Measurements from ENCODE around the gene TMEM132C. TPM values are rescaled to one million over a fixed set of nuclear protein-coding genes. Genes with fewer than 3 reads are reported as not detected.
"Not testable (repeated sequence)": the region's sequence is repeated elsewhere in the genome, so short reads cannot be mapped to it uniquely, and the experiment has no call there.

The TMEM132C gene
- total RNA-seq, 1 experiment from 2014 or later, result not detected

GRCh38 chr12:128600886-128601285 is 333.9 kb downstream of the TMEM132C start:
- no peak for DNase-seq (ENCODE audit: low read depth, low spot score)
- in situ Hi-C loops (cut with HindIII; ENCODE audit: low pct_unique_long_range_greater_than_20kb, low sequenced_read_pairs), result no loop called here

- in situ Hi-C loops (cut with HindIII; ENCODE audit: low pct_unique_long_range_greater_than_20kb, low sequenced_read_pairs), result no loop called here
- DNase-seq (ENCODE audit: low read depth, low spot score), result no peak
These were observed 336.7 kb downstream of the TMEM132C start for GRCh38 chr12:128603573-128604115.

DNA sequence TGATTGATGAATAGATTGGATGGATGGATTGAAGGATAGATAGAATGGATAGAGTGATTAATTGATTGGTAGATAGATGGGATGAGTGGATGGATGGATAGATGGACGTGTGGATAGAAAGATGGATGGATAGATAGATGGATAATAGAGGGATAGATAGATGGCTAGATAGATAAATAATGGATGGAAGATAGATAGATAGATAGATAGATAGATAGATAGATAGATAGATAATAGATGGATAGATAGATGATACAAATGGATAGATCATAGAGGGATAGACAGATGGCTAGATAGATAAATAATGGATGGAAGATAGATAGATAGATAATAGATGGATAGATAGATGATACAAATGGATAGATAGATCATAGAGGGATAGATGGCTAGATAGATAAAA is 337.2 kb downstream of the TMEM132C start:
- in situ Hi-C loops (cut with HindIII; ENCODE audit: low pct_unique_long_range_greater_than_20kb, low sequenced_read_pairs); DNase-seq (ENCODE audit: low read depth, low spot score): not testable (repeated sequence)

GRCh38 chr12:128606051-128606450 is 339.1 kb downstream of the TMEM132C start:
- in situ Hi-C loops (cut with HindIII; ENCODE audit: low pct_unique_long_range_greater_than_20kb, low sequenced_read_pairs), result no loop called here

GRCh38 chr12:128606538-128606937 is 339.6 kb downstream of the TMEM132C start:
- in situ Hi-C loops (cut with HindIII; ENCODE audit: low pct_unique_long_range_greater_than_20kb, low sequenced_read_pairs), result no loop called here
- no peak for DNase-seq (ENCODE audit: low read depth, low spot score)

More at GRCh38 chr12:128606051-128606450, 339.1 kb downstream of the TMEM132C start:
- DNase-seq (ENCODE audit: low read depth, low spot score), result no peak

DNA sequence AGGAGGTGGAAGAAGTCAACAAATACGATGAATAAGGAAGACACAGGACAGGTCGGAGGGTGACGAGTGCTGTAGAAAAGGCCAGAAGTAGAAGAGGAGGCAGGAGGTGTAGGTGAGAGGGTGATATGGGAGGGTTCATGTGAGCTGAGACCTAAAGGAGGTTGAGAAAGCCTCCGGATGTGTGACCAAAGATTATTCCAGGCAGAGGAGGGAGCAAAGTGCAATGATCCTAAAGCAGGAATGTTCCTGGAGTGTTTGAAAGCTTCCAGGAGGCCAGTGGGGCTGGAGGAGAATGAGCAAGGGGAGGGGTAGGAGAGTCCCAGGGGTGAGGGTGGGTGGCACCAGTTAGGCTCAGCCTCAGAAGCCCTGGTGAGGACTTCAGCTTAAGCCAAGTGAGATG is 340.0 kb downstream of the TMEM132C start:
- in situ Hi-C loops (cut with HindIII; ENCODE audit: low pct_unique_long_range_greater_than_20kb, low sequenced_read_pairs), result no loop called here
- no peak for DNase-seq (ENCODE audit: low read depth, low spot score)

GRCh38 chr12:128607641-128608040 is 340.7 kb downstream of the TMEM132C start:
- in situ Hi-C loops (cut with HindIII; ENCODE audit: low pct_unique_long_range_greater_than_20kb, low sequenced_read_pairs), result no loop called here
- no peak for DNase-seq (ENCODE audit: low read depth, low spot score)

GRCh38 chr12:128609861-128610260 is 342.9 kb downstream of the TMEM132C start:
- DNase-seq (ENCODE audit: low read depth, low spot score), result no peak
- in situ Hi-C loops (cut with HindIII; ENCODE audit: low pct_unique_long_range_greater_than_20kb, low sequenced_read_pairs), result no loop called here

- in situ Hi-C loops (cut with HindIII; ENCODE audit: low pct_unique_long_range_greater_than_20kb, low sequenced_read_pairs), result no loop called here
- no peak for DNase-seq (ENCODE audit: low read depth, low spot score)
These were observed 344.8 kb downstream of the TMEM132C start for GRCh38 chr12:128611736-128612135.

DNA sequence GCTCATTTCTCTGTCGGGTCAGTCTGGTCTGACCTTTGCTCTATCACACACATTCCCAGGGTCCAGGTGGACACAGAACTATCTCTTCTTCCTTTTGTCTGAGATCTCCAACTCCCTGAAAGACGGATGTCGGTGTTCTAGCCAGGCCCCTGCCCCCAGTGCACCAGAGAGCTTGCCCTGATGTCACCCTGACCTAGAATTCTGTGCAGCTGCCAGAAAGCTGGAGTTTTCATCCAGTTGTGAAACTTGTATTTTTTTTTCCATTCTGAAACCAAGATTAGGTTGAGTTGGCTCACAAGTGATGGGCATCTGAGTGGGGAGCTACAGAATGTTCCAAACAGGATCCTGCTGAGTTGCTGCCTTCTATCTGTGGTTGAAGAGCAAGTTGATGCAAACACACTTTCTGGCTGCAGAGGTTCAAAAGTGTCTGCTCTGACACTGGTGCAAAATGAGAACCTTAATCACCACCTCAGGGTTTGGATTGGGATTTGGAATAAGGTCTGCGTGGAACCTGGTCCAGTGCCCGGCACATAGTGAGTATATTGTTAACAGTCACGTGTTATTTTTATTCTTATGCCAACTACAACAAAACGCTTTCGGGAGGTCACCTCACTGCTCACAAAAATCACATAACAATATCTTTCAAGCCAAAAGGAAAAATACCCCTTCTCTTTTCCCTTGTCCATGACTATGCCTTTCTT is 345.3 kb downstream of the TMEM132C start:
- in situ Hi-C loops (cut with HindIII; ENCODE audit: low pct_unique_long_range_greater_than_20kb, low sequenced_read_pairs), result no loop called here
- no peak for DNase-seq (ENCODE audit: low read depth, low spot score)

- DNase-seq (ENCODE audit: low read depth, low spot score), result peak; percentile 57
- in situ Hi-C loops (cut with HindIII; ENCODE audit: low pct_unique_long_range_greater_than_20kb, low sequenced_read_pairs), result no loop called here
These were observed 347.0 kb downstream of the TMEM132C start for GRCh38 chr12:128613837-128614590.

- no peak for DNase-seq (ENCODE audit: low read depth, low spot score)
- in situ Hi-C loops (cut with HindIII; ENCODE audit: low pct_unique_long_range_greater_than_20kb, low sequenced_read_pairs), result no loop called here
These were observed 350.4 kb downstream of the TMEM132C start for GRCh38 chr12:128617304-128617833.

DNA sequence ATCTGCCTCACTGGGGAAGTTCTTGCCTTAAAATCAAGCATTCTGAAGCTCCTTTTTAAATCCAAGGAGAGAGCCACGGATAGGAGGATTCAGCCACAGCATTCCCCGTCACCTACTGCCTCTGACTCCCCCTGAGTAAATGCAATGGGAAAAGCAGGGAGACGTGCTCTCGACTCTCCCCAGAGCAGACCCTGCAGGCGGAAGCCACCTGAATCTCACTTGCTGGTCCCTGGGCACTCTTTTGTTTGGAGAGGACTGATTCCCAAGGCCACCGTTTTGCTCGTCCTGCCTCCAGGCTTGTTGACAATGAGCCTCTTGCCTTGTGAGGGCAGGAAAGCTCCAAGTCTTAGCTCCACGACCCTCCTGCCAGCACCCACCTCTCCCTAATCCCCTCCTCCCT is 352.3 kb downstream of the TMEM132C start:
- DNase-seq (ENCODE audit: low read depth, low spot score), result no peak
- in situ Hi-C loops (cut with HindIII; ENCODE audit: low pct_unique_long_range_greater_than_20kb, low sequenced_read_pairs), result no loop called here

DNA sequence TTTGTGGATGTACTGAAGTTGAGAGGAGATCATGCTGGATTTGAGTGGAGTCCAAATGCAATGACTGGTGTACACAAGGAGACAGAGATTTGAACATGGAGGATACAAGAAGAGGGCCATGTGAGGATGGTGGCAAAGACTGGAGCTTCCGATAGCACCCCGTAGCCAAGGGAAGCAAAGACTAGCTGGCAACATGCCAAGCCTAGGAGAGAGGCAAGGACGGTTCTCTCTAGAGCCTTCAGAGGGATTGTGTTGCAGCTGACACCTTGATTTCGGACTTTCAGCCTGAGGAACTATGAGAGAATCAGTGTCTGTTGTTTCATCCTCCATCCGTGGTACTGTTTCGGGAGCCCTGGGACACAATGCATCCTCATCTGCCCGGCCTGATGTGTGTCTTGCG is 354.3 kb downstream of the TMEM132C start:
- in situ Hi-C loops (cut with HindIII; ENCODE audit: low pct_unique_long_range_greater_than_20kb, low sequenced_read_pairs), result no loop called here
- DNase-seq (ENCODE audit: low read depth, low spot score), result no peak

DNA sequence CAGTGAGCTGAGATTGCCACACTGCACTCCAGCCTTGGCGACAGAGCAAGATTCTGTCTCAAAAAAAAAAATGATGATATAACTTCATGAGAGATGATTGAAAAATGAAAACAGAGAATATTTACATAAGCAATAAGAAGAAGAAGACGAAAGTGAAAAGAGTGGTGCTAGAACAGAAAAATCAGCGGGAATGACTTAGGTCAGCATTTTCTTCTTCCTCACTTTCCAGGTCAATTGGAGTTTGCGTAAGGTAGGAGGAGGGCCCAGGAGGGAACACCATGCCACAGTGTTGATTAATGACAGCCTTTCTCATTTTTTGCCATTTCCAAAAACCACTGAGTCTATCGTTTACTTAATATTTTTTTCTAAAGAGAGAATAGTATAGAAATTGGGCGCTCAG is 356.8 kb downstream of the TMEM132C start:
- in situ Hi-C loops (cut with HindIII; ENCODE audit: low pct_unique_long_range_greater_than_20kb, low sequenced_read_pairs), result no loop called here
- DNase-seq (ENCODE audit: low read depth, low spot score), result no peak

DNA sequence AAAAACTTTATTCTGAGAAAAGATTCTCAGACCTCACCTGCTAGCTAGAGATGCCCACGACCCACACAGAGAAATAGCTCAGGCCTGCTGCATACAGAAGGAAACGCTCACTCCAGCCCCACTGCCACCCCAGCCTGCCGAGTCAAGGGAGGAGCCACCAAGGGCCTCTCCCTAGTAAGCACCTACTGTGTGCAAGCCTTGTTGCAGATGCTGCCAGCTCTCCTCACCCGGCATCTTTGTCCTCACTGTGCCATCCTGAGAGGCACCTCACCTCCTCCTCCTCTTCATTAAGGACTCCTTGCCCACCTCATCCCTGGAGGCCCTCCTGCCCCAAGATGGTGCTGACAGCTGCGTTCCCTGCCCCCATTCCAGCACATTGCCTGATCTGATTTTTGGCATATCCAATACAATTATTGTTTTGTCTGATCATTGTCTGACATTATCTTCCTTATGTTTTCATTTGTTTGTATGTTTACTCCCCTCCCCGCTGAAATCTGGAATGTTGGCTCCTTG is 359.9 kb downstream of the TMEM132C start:
- in situ Hi-C loops (cut with HindIII; ENCODE audit: low pct_unique_long_range_greater_than_20kb, low sequenced_read_pairs), result no loop called here
- DNase-seq (ENCODE audit: low read depth, low spot score), result no peak

DNA sequence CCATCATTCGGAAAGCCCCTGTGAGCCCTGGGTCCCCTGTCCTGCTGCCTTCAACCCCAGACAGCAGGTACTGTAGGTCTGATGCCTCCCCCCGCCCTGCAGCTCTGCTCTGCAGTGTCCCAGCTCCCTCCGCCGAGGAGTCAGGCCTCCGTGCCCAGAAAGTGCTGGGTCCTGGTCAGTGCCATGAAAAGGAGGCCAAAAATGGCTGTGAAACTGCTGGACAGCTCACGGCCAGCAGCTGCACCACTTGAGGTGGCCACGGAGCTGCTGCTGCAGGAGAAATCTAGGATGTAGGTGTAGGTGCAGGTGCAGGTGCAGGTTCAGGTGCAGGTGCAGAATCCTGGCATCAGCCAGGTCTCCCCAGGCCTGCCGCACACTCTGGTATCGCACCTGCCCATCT is 360.7 kb downstream of the TMEM132C start:
- DNase-seq (ENCODE audit: low read depth, low spot score), result no peak
- in situ Hi-C loops (cut with HindIII; ENCODE audit: low pct_unique_long_range_greater_than_20kb, low sequenced_read_pairs), result no loop called here

DNA sequence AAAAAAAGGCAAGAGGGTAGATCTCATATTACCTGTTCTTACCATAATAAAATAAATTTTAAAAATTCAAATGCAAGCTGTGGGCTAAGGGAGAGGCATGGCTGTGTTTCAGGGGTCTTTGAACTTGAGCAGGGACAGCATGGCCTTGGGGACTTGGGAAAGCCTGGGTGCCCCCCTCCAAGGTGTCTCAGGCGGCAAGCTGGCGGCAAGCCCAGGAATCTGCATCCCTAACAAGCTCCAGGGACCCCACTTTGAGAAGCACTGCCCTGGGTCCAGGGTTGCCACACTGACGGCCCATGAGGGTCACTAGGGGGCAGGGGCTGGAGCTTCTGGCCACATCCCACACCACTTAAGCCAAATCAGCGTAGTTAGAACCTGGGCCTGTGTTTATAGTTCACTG is 363.0 kb downstream of the TMEM132C start:
- DNase-seq (ENCODE audit: low read depth, low spot score), result no peak
- in situ Hi-C loops (cut with HindIII; ENCODE audit: low pct_unique_long_range_greater_than_20kb, low sequenced_read_pairs), result no loop called here
